GM12873 (cell line): Measurements from ENCODE around the gene KRCC1.

ENCODE experiments used
- TF ChIP-seq, protein P1 (sequence below): IDR thresholded peaks from 2 replicates; pipeline ENCODE4 v1.5.1; 2012; ENCODE audit warnings: low read depth, mild to moderate bottlenecking, moderate library complexity, low read length, control low read depth; ENCODE audit not compliant: insufficient read depth; ENCODE audit errors: missing control alignments

The KRCC1 gene

GRCh38 chr2:88042476-88042875 is 13.1 kb downstream of the KRCC1 start:
- TF ChIP-seq, protein P1, sequence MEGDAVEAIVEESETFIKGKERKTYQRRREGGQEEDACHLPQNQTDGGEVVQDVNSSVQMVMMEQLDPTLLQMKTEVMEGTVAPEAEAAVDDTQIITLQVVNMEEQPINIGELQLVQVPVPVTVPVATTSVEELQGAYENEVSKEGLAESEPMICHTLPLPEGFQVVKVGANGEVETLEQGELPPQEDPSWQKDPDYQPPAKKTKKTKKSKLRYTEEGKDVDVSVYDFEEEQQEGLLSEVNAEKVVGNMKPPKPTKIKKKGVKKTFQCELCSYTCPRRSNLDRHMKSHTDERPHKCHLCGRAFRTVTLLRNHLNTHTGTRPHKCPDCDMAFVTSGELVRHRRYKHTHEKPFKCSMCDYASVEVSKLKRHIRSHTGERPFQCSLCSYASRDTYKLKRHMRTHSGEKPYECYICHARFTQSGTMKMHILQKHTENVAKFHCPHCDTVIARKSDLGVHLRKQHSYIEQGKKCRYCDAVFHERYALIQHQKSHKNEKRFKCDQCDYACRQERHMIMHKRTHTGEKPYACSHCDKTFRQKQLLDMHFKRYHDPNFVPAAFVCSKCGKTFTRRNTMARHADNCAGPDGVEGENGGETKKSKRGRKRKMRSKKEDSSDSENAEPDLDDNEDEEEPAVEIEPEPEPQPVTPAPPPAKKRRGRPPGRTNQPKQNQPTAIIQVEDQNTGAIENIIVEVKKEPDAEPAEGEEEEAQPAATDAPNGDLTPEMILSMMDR, result no peak

DNA sequence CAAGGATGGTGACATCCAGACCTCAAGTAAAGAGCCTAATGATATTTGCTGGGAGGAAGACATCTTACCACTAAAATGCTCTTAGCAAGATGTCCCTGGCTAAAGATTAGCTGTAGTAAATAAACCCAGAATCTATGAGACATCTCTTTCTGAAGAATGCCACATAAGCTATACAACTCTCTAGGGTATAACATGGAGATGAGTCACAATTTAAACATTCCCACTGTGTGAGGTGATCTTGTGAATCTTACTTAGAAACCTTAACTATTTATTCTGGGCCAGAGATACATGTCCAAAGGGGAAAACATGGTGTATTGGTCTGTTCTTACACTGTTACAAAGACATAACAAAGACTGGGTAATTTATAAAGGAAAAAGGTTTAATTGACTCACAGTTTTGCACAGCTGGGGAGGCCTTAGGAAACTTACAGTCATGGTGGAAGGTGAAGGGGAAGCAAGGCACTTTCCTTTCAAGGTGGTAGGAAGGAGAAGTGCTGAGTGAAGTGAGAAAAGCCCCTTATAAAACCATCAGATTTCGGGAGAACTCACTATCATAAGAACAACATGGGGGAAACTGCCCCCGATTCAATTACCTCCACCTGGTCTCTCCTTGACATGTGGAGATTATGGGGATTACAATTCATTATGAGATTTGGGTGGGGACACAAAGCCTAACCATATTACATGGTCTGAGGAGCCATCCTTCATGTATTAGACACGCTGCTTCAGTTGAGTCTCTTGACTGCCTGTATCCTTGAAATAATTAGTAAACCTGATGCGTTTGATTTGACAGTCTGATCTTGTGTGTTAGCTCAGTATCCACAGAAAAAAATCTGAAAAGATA is 17.1 kb downstream of the KRCC1 start:
- TF ChIP-seq, protein P1, result no peak

DNA sequence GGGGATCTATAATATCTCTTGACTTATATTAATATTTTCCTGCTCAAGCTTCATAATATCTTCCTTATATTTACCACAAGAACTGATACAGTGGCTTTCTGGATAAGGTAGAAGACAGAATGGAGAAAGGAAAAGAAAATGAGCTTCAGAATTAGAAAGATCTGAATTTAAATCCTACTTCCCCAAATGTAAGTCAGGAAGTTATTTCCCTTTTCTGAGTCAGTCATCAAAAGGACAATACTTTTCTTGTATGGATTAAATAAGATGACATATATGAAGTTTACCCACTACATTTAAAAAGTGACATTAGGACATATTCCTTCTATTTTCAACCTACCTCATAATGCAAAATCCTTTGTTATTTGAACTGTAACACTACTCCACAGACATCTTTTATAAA is 19.0 kb downstream of the KRCC1 start:
- TF ChIP-seq, protein P1, result no peak

GRCh38 chr2:88036182-88036581 is 19.4 kb downstream of the KRCC1 start:
- TF ChIP-seq, protein P1, result no peak

DNA sequence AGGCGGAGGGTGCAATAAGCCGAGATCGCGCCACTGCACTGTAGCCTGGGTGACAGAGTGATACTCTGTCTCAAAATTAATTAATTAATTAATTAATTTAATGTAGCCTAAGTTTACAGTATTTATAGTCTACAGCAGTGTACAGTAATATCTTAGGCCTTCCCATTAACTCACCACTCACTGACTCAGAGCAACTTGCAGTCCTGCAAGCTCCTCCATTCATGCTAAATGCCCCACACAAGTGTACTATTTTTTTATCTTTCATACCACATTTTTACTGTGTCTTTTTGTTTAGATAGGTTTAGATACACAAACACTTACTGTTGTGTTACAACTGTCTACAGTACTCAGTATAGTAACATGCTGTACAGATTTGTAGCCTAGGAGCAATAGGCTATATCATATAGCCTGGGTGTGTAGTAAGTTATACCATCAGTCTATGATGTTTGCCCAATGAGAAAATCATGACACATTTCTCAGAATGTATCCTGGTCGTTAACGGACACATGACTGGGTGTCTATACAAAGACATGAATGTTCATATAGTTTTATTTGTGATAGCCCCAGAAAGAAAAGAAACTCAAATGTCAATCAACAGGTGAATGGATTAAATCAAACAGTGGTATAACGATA is 23.4 kb downstream of the KRCC1 start:
- TF ChIP-seq, protein P1, result no peak

DNA sequence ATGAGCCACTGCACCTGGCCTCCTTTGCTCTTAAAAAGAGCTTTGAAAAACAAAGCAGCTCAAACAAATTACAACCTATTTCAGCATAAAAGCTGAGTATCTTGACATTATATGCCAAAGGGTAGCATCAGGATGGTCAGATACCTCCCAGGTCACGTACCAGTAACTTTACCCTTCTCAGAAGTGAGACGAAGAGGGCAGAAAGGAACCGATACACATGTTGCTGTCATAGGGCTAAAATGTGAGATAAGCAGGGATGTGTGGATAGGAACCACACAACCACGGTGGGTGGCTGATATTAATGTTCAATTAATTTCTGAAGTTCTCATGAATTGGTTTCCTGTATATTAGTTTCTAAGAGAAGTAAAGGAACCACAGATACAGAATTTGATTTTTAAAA is 26.7 kb downstream of the KRCC1 start:
- TF ChIP-seq, protein P1, result no peak

DNA sequence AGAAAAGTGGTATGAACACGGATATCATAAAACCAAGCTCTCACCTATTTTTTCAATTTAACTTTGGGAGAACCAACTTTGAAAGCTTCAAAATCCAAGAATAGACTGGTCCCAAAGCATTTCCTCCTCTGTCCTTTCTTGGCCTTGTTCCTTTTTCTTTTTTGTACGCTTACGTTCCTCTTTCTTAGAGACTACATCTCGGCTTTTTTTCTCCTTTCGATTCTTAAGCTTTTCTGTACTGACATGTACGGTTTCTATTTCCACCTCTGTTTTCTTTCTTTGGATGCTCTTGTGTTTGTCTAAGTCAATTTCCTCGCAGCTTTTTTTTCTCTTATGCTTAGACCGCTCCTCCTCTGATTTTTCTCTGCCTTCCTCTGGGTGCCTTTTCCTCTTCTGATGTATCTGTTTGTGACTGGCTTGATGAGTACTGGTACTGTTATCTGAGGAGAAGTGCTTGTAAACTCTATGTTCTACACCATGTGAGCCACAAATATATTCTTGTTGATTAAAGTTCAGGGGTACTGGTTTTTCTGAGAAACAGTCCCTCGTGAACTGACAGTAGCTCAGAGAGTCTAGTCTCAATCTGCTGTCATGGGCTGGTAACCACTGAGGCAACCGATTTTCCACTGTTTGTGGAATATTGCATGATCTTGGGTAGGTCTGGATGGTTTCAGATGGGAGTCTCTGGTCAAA is 27.7 kb downstream of the KRCC1 start:
- TF ChIP-seq, protein P1, result no peak
